ENCODE results near the gene E4F1.
"Not testable (repeated sequence)": the region's sequence is repeated elsewhere in the genome, so short reads cannot be mapped to it uniquely, and the experiment has no call there.

E4F1 gene

DNA sequence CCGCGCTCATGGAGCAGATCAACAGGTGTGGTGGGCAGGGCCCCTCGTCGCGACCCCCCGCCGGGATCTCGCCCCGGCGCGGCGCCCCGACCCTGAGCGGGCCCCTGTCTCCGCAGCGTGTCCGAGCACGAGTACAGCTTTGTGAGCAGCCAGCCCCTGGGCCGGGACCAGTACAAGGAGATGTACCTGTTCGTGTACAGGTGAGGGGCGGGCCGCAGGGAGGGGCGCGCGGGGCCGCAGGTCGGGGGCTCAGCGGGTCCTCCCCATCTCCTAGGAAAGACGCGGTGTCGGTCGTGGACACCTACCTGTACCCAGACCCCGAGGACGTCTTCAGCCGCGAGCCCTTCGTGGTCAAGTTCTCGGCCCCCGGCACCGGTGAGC lies 13.7 kb downstream of the E4F1 start:
- TF ChIP-seq, protein P1, sequence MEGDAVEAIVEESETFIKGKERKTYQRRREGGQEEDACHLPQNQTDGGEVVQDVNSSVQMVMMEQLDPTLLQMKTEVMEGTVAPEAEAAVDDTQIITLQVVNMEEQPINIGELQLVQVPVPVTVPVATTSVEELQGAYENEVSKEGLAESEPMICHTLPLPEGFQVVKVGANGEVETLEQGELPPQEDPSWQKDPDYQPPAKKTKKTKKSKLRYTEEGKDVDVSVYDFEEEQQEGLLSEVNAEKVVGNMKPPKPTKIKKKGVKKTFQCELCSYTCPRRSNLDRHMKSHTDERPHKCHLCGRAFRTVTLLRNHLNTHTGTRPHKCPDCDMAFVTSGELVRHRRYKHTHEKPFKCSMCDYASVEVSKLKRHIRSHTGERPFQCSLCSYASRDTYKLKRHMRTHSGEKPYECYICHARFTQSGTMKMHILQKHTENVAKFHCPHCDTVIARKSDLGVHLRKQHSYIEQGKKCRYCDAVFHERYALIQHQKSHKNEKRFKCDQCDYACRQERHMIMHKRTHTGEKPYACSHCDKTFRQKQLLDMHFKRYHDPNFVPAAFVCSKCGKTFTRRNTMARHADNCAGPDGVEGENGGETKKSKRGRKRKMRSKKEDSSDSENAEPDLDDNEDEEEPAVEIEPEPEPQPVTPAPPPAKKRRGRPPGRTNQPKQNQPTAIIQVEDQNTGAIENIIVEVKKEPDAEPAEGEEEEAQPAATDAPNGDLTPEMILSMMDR (IDR thresholded peaks at IDR 0.05; ENCODE audit: low read depth, low read length), result no peak
- in situ Hi-C loops (cut with HindIII; ENCODE audit: low sequenced_read_pairs), result no loop called here
- H3K4me3 ChIP-seq (ENCODE audit: low read depth, low read length), result no peak overlapping the region
- no peak for DNase-seq (ENCODE audit: low read depth, low spot score)

DNA sequence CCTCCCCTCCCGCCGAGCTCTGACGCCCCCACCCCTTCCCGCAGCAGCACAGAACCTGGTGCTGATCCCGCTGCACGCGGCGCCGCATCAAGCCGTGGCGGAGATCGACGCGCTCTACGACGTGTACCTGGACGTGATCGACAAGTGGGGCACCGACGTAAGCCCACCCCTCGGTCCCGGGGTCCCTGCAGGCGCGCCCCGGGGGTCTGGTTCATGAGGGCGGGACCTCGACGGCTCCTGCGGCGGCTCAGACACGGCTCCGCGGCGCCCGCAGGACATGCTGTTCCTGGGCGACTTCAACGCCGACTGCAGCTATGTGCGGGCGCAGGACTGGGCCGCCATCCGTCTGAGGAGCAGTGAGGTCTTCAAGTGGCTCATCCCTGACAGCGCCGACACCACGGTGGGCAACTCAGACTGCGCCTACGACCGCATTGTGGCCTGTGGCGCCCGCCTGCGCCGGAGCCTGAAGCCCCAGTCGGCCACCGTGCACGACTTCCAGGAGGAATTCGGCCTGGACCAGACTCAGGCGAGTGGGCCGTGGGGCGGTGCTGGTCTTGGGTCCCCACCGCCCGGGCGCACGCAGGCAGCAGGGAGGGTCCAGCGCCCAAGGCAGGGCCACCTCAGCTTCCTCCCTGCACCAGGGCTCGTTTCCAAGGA lies 14.2 kb downstream of the E4F1 start:
- DNase-seq (ENCODE audit: low read depth, low spot score), result no peak
- in situ Hi-C loops (cut with HindIII; ENCODE audit: low sequenced_read_pairs), result no loop called here
- TF ChIP-seq, protein P1 (IDR thresholded peaks at IDR 0.05; ENCODE audit: low read depth, low read length), result no peak
- H3K4me3 ChIP-seq (ENCODE audit: low read depth, low read length), result no peak overlapping the region

DNA sequence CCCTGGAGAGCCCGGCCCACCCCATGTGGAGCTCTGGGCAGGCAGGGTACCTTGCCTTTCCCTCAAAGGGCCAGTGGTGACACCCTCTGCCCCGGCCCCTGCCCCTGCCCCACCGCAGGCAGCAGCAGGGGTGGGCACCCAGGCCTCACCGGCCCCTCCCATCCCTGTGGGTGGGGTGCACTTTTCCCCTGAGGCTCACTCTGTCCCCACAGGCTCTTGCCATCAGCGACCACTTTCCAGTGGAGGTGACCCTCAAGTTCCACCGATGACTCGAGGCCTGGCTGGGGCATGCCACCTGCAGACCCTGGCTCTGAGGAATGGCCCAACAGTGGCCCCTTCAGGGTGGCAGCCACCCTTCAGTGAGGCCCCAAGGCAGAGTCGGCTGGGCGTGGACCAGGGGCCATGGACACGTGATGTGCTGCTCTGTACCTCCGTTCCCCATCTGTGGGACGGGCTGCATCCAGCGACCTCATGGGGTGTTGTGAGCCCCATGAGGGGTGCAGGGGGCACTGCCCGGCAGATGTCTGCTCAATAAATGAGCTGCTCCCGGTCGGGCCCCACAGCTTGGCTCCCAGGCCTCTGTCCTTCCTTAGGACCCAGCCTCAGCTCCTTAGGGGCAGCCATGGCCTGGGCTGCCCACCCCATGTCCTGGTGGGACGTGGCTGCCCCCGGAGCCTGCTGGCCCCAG lies 14.9 kb downstream of the E4F1 start:
- H3K4me3 ChIP-seq (ENCODE audit: low read depth, low read length), result no peak overlapping the region
- DNase-seq (ENCODE audit: low read depth, low spot score), result no peak
- in situ Hi-C loops (cut with HindIII; ENCODE audit: low sequenced_read_pairs), result no loop called here
- TF ChIP-seq, protein P1 (IDR thresholded peaks at IDR 0.05; ENCODE audit: low read depth, low read length), result no peak

DNA sequence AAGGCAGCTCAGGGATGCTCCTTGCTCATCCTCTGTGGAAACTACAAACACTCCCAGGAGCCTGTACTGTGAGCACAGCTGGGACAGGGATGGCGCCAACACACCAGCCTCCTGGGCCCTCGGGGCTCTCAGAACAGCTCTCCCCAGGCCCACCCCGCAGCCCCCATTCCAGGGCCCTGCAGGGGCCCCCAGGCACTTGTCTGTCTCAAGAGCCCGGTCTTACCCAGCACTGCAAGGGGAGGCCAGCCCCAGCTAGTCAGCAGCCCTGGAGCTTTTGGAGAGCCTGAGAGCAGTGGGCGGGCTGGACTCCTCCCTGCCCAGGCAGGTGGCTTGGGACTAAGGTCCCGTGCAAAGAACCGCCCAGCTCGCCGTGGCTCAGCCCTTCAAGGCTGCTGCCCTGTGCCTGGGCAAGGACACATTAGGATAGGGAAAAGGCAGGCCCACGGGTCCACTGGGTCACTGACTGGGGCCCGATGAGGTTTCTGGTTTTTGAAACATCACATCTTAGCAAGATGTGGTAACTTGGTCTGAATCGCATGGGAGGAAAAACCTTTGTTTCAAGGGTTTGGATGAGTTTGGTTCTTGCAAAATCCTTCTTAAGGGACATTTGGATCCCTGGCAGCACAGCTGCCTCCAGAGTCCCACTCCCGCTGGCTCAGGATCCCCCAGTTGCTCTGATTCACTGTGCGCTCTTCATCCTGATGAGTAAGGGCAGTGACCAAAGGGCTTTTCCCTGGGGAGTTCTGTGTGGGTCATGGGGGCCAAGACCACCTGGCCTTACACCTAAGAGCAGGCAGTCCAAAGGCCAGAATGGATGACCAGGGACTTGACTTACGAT lies 15.7 kb downstream of the E4F1 start:
- no peak for DNase-seq (ENCODE audit: low read depth, low spot score)
- in situ Hi-C loops (cut with HindIII; ENCODE audit: low sequenced_read_pairs), result no loop called here
- no peak overlapping the region for H3K4me3 ChIP-seq (ENCODE audit: low read depth, low read length)
- TF ChIP-seq, protein P1 (IDR thresholded peaks at IDR 0.05; ENCODE audit: low read depth, low read length), result no peak

DNA sequence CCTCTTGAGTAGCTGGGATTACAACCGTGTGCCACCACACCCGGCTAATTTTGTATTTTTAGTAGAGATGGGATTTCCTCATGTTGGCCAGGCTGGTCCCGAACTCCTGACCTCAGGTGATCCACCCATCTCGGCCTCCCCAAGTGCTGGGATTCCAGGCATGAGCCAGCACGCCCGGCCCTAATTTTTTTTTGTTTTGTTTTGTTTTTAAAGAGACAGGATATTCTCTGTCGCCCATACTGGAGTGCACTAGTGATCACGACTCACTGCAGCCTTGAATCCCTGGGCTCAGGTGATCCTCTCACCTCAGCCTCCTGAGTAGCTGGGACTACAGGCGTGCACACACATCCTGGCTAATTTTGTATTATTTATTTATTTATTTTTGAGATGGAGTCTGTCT lies 16.9 kb downstream of the E4F1 start:
- H3K4me3 ChIP-seq (ENCODE audit: low read depth, low read length); in situ Hi-C loops (cut with HindIII; ENCODE audit: low sequenced_read_pairs); DNase-seq (ENCODE audit: low read depth, low spot score): not testable (repeated sequence)

DNA sequence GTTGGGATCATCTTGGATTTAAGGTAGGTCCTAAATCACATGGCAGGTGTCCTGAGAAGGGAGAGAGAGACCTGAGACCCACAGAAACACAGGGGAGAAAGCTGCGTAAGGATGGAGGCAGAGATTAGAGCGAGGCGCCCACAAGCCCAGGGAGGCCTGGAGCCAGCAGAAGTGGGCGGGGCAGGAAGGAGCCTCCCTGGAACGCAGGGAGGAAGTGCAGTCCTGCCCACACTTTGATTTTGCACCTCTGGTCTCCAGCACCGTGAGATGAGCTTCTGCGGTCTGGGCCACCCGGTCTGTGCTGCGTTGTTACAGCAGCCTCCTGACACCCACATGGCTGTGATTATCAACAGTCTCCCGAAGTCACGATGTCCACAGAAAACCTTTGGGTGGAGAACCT lies 19.2 kb downstream of the E4F1 start:
- no peak for DNase-seq (ENCODE audit: low read depth, low spot score)
- TF ChIP-seq, protein P1 (IDR thresholded peaks at IDR 0.05; ENCODE audit: low read depth, low read length), result no peak
- no peak overlapping the region for H3K4me3 ChIP-seq (ENCODE audit: low read depth, low read length)
- in situ Hi-C loops (cut with HindIII; ENCODE audit: low sequenced_read_pairs), result no loop called here
